ENCODE measurements around the gene RFT1. TPM values are rescaled to one million over a fixed set of nuclear protein-coding genes. Genes with fewer than 3 reads are reported as not detected.

RFT1 gene
- polyA plus RNA-seq, 12 donors = 11.2 to 18.1 (median 13.5) TPM; not detected in 1

DNA sequence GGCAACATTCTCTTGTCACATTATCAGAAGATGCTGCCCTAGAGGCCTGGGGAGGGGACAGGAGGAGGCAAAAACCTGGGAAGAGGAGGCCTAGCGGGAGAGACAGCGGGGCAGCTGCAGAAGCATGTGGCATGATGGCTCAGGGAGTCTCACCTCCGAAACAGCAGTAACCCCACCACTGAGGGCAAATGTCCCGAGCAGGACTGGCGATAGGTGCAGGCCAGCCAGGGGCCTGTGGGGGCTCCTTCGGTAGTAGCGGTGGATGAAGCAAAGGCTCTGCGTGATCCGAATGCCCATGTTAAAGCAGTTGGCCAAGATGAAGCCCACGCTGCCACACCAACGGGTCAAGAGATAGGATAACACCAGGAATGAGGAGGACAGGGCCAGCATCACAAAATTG, 38.0 kb downstream of the RFT1 start:
- no peak for DNase-seq

DNA sequence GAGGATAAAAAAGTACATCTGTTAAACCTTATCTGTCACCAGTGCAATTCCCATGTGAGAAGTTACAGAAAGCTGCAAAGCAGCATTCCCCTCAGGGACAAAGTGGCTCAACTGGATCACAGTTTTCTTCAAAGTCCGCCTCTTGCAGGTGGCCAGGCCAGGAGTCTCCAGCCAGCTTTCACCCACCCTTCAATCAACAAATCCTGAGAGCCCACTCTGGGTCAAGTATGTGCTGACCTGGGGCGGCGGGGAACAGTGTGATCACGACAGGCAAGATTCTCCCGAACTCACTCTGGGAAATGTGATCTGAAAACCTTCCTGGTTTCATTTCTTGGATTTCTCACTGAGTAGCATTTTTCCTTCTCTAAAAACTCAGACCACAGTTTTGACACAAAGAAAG, 39.2 kb downstream of the RFT1 start:
- DNase-seq = no peak

DNA sequence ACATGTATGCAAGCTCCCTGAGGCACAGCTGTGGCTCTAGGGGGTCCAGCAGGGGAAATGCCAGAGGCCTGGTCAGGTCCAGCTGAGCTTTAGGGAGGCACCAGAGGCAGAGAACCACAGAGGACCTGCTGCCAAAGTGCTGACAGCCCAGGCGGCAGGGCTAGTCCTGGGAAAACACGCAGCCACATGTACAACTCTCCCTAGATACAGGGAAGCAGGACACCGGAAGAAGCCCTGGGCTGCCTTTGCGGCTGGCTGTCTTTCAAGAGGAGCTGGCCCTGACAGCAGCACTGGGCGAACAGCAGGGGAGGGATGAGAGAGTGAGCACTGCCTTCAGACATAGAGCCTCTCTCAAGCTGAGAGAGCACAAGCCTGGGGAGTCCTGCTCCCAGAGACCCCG, 40.7 kb downstream of the RFT1 start:
- no peak for DNase-seq

DNA sequence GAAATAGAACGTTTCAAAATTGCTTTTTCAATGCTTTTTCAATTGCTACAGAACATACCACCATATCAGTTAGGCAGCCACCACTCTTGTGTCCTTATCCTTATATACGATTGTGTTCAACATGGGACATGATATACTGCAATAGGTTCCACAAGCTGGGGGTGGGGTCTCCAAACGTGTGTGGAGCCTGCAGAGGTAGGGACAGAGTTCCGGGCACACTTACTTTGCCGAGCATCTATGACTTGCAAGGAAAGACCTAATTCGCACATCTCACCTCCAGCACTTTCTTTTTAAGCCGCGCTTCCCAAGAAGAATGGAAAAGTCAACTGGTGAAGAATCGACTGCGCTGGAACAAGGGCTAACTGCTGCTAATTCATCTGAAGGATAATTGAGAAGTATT, 44.8 kb downstream of the RFT1 start:
- no peak for DNase-seq

DNA sequence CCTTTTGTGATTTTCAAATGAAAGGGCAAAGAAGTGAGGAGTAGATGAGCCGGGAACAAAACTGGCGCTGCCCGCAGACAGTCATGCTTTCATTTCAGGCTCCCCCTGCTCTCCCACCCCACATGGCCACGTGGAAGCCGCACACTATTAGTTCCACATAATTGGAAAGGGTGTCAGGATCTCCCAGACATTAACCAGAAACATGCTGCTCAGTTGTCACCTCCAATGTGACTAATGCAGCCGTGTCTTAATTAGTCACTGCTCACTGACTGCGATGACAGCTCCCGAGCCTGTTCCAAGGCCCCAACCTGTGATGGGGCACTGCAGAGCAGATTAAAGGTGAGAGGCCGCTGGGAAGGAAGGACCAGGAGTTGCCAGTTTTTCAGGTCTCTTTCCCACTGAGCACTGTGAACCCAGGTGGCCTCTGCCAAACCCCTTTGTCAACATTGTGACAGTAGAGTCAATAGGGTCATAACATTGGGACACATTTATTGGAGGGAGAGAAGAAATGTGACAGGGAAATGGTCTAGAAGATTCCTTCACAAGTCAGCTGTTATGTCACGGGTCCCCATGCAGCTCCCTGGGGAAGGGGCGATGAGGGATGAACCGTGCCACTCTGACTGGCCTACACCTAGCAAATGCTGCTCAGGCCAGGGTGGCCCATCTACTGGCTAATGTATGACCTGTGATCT, 45.8 kb downstream of the RFT1 start:
- no peak for DNase-seq

DNA sequence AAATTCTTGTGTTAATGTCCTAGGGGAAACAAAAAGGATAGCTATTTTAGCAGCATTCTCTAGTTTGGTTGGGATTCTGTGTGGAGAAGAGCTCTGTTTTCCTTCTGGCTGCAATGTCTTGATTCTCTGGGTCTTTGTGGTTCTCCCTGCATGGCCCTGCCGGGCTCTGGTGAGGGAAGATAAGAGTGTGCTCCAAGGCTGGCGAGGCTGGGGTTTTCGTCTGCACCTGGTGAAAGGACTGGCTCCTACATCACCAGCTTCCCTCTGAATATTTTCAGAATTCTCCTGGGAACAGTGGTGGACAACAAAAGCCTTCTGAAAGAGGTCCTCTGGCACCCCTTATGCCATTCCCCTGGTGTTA, 46.3 kb downstream of the RFT1 start:
- no peak for DNase-seq

DNA sequence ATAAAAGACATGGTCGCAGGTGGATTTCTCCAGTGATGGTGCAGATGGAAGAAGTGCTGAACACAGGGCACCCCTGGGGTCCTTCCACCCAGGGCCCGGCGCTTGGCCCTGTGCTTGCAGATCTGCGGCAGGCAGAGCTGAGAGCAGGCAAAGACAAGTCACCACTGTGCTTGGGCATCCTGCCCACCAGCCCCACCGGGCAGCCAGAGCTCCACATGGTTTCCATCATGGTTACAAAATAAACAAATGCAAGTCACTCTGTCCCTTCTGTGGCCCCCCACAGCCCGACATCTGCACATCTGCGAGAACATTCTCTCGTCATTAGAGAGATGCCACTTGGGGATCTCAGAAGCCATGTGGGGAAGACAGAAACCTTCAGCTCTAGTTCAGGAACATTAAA, 46.7 kb downstream of the RFT1 start:
- no peak for DNase-seq

DNA sequence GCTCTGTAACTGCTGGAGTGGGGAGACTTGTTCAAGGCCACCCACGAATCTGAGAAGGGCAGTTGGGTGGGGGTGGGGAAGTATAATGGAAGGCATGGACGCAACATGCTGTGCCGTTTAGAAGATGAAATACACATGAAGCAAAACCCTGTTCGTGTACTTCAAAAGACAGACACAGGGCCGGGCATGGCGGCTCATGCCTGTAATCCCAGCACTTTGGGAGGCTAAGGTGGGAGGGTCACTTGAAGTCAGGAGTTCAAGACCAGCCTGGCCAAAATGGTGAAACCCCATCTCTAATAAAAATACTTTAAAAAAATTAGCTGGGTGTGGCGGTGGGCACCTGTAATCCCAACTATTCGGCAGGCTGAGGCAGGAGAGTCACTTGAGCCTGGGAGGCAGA, 47.5 kb downstream of the RFT1 start:
- DNase-seq = no peak

DNA sequence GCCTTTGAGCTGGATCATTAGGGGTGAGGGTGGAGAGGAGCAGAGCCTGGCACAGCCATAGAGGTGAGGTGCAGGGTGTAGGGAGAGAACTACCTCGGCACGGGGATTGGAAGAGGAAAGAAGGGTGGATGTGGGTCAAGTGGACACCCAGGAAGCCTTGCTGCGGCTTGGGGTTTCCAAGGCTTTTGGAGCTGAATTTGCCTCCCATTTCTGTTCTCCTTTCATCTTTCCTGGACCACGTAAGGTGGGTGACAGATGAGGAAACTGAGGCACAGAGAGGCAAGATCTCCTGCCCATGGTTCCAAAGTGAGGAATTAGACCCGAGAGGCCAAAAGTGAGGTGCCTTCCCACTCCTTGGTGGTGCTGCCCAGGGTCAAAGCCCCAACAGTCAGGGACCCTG, 48.9 kb downstream of the RFT1 start:
- no peak for DNase-seq

DNA sequence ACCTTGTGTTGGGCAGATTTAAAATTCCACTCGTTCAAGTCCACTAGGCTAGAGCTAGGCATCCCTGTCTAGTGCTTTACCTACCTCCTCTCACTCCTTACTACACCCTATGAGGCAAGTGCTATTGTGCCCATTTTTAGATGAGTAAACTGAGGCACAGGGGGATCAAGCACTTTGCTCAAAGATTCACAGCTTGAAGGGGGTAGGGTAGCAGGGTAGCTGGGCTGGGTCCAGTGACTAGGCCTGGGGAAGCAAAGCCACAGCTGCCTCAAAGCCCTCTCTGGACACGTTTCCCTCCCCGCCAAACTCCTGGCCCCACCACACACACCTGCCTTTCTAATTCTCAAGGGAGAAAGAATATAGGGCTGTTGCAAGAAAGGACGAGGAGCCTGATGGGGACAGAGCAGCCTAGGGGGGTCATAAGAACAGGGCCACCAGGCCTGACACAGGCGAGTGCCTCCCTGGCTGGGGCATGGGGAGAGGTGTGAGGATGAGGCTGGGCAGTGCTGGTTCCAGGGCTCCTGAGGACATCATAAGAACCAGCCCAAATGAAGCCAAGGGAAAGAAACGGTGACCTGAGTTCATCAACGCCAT, 49.5 kb downstream of the RFT1 start:
- no peak for DNase-seq

DNA sequence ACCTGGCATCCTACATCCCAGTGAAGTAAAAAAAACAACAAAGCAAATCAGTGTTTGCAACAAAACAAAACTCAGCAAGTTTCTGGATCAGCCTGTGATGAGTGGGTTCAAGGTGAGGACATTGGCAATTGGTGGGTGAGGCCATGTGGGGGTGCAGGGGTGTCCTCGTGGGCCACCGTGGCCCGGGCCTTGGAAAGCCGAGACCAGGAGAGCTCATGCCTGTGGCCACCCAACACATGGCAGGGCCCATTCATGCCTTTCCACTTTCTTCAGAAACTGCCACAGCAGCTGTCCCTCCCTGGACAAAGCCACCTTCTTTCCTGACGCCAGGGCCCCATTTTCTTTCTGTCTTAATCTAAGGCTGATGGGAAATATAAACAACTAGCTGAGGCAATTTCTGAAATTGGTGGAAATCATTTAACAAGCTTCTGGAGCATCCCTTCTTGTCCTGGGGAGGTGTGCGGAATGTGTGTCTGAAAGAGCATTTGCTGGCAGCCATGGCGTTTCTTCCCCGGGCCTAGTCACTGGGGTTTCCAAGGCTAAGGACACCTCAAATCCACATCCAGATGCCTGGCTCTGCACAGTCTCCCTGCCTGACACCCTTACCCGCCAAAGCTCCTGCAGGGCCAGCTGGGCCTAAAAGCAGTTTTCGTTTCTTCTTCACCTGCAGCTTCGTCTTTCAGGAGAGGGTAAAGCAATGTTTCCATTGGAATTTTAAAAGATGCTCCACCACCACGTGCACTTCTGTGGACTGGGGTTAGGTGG, 50.3 kb downstream of the RFT1 start:
- DNase-seq = no peak

DNA sequence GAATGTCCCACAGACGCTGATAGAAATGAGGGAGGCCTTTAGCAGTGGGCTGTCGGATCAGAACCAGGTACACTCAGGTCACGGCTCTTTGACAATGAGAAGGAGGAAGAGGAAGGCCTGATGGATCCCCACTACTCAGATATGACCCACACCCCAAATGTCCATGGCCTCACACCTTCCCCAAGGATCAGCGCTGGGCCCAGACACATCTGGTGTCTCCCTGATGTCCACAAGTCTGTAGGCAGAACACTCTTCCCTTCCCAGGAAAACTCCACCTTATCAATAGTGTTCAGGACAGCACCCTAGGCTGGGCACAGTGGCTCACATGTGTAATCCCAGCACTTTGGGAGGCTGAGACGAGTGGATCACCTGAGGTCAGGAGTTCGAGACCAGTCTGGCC, 51.1 kb downstream of the RFT1 start:
- DNase-seq = no peak

DNA sequence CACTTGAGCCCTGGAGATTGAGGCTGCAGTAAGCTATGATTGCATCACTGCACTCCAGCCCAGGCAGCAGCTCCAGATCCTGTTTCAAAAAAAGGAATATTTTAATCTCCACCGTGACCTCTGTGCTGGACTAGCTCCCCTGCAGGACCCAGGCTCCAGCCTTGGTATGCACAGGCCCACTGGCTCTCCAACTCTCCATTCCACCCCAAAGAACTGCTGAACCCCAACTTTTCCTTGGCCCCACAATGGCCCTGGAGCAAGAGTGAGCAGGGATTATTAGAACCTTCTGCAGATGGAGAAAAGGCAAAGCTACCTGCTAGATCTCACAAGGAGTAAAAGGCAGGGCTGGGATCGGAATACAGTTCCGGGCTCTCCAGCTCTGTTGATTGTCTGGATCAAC, 51.6 kb downstream of the RFT1 start:
- no peak for DNase-seq

DNA sequence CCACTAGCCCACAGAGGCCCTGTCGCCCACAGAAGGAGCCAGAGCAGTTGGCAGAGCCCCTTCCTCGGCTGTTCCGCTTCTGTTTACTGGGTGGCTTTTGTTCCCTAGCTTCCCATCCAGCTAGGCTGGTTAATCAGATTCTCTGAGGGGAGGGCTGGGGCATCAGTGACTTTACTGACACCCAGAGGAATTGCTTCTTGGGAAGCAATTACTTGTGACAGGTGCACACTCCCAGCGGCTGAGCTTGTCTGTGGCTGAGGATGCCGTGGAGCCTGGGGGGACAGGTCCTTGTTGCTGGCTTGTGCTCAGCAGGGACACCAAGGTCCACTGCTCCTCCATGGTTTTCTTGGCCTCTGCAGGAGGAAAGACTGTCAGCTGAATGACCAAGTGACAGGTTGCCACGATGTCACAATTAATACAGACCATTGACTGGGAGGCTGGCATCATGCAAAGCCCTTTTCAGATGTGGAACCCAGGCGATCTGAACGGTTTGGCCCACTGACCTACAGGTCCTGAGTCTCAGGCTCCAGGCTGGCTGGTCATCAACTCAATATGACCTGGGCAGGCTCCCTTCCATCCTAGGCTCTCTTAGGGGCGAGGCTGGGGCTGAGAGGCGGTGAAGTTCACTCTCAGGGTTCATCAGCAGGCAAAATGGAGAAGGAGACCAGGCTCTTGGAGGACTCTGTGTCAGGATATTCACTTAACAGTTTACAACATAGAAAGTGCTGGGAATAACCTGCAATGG, 52.6 kb downstream of the RFT1 start:
- DNase-seq = no peak

DNA sequence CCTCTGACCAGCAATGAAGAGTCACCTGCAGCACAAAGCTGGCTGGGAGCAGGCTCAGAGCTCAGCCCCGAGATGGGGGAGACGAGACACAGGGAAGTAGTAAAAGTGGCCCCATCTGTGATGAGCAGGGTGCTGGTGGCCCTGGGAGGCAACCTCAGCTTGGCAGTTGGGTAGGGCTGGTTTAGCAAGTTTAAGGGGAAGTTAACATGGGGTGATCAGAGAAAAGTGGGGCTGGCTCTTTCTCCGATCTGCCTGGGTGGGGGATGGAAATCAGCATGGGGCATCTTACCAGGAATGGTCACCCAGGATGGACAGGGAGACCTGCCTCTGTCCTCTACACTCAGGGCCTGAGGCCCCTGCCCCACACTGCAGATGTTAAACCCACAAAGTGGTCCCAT, 54.5 kb downstream of the RFT1 start:
- DNase-seq = no peak

DNA sequence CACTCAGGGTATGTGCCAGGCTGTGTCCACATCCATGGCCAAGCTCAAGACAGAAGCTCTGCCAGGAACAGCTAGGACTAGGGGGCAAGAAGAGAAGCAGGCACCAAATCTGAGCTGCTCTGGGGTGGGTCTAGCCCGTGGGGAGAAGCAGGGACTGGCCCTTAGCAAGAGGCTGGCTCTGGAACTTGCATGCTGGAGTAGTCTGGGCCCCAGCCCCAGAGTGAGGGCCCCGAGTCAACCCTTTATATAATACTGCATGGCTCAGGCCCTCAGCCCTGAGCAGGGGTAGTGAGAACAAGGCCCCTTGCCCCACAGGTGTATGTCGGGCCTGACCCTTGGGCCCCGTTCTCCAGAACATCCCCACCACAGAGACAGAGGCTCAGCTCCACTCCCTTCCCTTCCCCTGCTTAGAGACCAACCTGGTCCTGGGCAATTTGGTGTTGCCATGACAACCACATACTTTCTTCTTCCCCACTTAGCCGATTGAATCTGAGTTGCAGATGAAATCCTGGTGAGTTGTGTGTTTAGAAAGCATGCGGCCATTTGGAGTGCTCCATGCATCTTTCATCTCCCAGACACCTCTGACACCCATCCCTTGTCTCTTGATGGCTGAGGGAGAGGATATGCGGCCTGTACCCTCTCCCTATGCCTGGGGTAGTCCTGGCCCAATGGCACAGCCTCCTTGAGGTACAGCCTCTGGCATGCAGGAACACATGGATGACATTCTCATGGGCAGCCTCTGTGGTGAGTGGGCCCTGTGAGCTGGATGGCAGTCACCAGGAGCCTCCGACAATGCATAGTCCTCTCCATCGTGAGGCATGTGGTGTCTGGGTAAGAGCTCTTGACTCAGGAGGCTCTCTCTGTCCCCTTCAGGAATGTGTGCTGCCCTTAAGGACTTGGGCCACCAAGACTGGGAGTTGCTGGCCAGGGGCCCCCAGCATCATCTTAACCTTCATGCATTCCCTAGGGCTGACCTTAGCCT, 55.2 kb downstream of the RFT1 start:
- DNase-seq = no peak

DNA sequence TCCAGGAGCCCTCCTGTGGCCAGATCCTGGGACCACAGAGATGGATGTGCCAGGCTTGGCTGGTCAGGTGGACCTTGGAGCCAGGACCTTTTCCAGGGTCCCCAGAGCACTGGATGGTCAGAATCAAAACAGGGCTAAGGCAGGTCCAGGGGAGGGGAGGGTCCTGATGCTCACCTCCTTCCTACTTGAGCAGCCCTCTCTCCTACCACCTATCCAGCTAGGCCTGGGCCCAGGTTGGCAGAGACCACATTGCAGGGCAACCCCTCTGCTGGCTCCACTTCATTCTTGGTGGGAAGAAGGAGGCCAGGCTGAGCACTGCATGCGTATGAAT, 55.9 kb downstream of the RFT1 start:
- DNase-seq = no peak

DNA sequence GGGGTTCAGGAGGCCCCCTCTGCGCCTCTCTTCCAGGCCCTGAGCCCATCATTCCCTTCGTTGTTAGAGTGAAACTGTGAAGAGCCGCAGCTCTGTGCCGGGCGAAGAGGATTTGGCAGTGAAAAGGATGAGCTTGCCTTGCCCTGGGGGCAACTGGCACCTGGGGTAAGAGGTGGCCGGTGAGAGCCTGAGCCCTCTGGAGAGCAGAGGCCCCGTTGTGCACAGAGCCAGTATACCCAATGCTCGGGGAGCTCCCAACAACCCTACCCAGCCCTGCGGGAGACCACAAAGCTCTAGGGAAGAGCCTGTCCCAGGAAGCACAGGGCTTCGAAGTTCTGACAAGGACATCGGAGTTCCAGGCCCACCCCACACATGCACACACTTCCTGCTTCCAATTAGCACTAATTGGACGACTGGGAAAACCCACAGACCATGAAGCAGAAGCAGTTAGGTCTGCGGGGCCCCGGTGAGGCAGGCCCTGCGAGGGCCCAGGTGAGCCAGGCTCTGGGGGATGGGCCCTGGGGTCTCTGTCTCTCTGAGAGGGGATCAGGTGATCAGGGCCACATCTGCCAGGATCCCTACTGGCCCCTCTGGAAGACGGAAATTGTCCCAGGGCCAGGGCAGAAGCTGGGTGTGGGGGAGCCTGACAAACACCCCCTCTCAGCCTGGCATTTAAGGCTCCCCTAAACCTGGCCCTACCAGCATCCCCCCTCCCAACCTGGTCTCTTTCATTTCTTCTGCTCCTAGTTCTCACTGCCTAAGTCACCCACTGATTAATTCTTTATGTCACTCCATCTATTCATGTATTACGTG, 56.5 kb downstream of the RFT1 start:
- no peak for DNase-seq

DNA sequence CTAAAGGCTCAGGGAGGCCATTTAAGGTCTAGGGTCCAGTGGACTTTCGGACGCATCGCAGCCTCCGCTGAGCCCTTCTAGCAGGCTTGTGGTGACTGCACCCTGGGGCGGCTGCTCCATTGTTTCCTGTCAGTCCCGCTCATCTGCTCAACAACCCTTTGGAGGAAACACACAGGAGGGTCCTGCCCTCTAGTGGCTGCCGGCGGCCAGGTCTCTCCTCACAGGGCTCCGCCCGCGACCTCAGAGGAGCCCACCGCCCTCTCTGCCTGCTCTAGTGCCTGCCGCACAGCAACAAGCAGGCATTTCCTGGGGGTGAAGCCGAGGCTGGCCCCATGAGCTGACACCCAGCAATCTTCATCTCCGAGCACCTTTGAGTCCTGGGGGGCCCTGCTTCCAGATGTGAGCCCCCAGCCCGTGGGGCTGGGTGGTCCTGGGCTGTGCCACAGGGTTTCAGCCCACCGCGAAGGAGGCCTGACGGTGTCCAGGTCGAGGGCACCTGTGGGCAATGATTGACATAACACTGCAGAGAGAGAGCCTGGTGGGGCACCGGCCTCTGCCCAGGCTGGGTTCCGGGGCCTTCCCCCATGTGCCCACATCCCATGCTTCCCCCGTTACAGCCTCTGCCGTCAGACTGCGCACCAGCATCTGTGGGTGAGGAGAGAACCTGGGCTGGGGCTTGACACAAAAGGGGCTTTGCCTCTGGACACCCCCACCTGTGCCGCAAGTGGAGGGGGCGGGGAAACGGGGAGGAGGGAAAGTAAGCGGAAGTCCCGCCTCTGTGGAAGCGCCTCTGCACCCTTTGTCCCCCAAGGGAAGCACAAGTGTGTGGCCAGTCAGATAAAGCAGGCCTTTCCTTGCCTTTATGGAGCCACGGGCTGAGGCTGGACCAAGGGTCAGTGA, 57.3 kb downstream of the RFT1 start:
- DNase-seq = peak; percentile 73

Measured in muscle of arm (tissue), 12 donors.